Muscle of arm (tissue), 12 donors: ENCODE results near the gene ERI3. TPM values are rescaled to one million over a fixed set of nuclear protein-coding genes. Genes with fewer than 3 reads are reported as not detected.
"Not testable (repeated sequence)": the region's sequence is repeated elsewhere in the genome, so short reads cannot be mapped to it uniquely, and the experiment has no call there.

ENCODE experiments used
- DNase-seq: peaks from one replicate; pipeline ENCODE4 v3.0.0-alpha.2; 2013
- polyA plus RNA-seq, 12 donors: library from polyadenylated mRNA; unstranded; fragments of 120-200 nt; gene quantifications; one replicate each; pipeline ENCODE4 v1.2.1, GENCODE V29; 2013; ENCODE audit not compliant: insufficient read length in 12 of 12

The ERI3 gene
- polyA plus RNA-seq, 12 donors: 36.6 to 76.7 (median 44.9) TPM; not detected in 1

DNA sequence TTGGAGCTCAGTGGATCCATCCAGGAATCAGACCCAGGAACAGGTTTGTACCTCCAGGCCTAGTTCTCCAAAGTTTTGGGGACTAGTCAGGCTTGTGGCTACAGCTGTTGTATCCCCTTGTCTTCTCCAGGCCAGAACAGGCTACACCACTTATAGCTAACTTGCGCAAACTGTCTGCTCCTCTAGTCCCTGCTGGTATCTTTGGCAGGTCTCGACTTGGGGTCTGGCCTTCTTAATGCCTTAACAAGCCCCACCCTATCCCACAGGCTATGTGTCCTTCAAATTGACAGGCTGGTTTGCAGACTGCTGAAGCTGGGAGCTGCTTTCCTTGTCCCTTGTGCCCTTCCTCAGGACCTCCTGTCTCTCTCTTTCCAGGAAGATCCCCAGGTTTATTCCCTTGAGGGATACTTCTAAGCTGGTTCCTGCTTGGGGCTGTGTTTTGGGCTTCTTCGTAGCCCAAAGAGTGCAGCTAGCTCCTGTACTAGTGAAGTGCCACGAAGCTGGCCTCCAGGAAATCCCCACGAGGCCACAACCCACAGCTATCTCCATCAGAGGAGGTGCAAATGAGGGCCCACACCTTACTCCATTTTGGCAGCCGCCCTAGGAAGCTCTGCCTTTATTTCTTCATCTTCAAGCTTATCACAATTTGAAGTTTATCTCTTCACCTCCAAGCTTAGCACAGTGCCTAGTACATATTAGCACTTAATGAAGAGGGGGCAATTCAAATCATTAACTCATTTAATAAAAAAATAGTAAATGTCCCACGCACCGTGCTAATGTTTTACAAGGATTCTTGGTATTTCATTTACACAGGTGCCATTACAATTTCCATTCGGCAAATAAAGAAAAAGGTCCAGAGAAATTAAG, 142.5 kb downstream of the ERI3 start:
- DNase-seq: no peak

DNA sequence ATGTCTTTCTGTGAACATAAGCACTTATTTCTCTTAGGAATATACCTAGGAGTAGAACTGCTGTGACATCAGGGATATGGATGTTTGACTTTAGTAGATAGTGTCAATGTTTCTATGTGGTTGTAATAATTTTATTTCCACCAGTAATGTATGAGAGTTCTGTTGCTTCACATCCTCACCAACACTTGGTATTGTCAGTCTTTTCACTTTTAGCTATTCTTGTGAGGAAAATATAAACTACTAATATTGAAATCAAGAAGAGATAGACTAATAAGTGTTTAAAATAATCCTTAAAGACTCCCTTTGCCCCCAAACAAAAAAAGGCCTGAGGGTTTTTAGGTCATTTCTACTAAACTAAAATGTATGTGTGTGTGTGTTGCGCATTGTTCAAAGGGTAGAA, 144.5 kb downstream of the ERI3 start:
- DNase-seq: no peak

DNA sequence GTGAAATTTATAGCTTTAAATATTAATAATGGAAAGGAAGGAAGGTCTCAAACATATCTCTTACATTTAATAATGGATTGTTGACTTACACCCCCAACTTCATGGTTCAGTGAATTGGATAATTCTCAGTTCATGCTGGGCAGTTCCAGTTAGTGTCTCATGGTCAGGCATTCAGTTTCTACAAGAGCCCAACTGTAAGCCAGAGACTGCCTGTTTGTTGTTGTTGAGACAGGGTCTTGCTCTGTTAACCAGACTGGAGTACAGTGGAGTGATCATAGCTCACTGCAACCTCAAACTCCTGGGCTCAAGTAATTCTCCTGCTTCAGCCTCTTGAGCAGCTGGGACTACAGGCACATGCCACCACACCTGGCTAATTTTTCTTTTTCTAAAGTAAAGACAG, 146.8 kb downstream of the ERI3 start:
- no peak for DNase-seq

DNA sequence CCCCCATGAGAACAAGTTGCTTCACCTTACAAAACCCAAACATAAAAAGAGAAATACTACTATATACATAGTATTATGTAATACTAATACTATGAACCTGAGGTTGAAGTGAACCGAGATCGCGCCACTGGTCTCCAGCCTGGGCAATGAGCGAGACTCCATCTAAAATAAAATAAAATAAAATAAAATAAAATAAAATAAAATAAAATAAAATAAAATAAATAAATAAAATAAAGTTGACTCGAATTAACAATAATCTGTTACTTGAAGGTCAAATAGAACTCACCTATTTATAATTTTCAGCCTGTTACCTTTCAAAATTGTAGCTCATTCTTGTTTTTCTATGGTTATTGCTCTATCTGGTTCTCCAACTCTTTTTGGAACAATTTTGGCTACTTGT, 148.5 kb downstream of the ERI3 start:
- DNase-seq: not testable (repeated sequence)

DNA sequence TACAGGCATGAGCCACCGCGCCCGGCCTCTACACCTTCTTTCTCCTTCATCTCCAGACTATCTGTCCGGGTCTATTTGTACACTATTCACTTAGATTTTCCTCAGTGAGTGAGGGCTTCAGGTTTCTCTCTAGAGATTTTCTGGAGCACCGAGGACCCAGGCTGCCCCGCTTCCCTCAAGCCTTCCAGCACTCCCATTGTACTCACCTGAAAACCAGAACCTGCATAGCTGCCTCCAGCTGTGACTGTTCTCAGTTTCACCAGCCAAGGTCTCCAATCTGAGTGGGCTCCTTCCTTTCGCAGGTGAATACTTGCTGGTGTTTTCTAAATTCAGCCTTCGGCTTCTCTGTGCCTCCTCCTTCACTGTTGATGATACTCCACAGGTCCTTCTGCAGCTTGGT, 154.7 kb downstream of the ERI3 start:
- DNase-seq: no peak

DNA sequence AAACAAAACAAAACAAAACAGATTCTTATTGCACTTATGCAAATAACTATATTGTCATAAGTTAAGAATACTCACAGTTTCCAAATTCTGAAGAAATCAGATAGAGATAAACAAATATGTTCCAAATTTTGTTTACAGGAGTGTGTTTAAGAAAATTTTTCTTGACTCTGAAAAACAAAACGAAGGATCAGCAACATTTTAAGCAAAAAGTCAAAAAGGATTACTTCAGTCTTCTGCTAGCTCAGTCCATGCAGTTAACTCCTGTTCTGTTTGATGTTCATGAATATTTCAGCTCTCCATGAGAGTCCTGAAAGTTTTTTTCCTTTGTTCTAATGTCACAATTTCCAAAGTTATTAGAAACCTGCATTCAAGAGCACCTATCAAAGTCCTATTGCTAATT, 180.4 kb downstream of the ERI3 start:
- no peak for DNase-seq

Other genes with a start within 250 kb of the ERI3 start
- under 1 TPM in 9 of 12 donors, not detected in 3; 0.05 to 0.43 (median 0.17) TPM for gene KLF17, start 236.4 kb downstream of the ERI3 start, polyA plus RNA-seq
- gene KLF18, start 213.6 kb downstream of the ERI3 start, polyA plus RNA-seq: not detected
- 10 to 100 TPM in 11 of 12 donors, not detected in 1; 27.7 to 50.8 (median 36.8) TPM for gene DMAP1, start 141.8 kb downstream of the ERI3 start, polyA plus RNA-seq
- 10 to 100 TPM in 11 of 12 donors, not detected in 1; 36.9 to 80.5 (median 52.6) TPM for gene RNF220, start 50.0 kb upstream of the ERI3 start, polyA plus RNA-seq